GM18517 (cell line): ENCODE data around the gene CRELD2.

Source experiments
- ATAC-seq: cut with Tn5 transposase; IDR thresholded peaks from one replicate; pipeline ENCODE4 v1.9.1; 2021; ENCODE audit warnings: mild to moderate bottlenecking, moderate library complexity; ENCODE audit not compliant: unreplicated experiment

Gene CRELD2

DNA sequence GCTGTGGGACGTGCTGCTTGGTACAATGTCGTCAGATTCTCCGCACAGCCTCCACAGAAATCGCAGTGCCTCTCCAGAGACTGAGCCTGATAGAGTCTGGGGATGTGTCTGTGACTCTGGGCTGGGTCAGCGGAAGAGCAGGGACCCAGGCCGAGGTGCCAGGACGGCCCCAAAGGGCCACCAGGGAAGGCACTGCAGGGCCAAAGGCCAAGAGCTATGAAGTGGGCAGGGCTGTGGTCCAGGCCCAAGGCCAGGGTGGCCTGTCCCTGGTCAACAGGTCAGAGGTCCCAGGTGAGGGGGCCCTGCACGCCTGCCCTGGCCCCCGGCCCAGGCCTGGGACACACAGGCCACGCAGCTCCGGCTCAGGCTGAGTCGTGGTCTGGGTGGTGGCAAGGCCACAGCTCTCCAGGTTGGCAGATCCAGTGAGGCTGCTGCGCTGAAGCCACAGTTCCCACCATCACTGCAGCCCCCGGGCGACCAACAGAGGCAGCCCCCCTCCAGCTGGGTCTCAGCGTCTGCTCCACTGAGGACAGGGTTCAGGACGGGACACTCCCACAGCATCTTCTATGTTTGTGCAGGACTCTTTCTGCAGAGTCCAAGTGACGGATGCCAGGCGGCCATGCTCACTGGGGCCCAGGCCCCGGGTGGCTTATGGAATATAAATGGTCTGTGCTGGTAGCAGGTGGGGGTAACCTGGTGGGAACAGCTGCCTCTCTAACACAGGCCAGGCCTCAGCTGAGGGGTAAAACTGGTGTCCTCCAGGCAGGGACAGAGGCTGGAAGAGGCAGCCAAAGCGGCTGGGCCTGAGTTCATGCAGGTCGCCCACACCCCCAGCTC is 37.4 kb downstream of the CRELD2 start:
- ATAC-seq = no peak

DNA sequence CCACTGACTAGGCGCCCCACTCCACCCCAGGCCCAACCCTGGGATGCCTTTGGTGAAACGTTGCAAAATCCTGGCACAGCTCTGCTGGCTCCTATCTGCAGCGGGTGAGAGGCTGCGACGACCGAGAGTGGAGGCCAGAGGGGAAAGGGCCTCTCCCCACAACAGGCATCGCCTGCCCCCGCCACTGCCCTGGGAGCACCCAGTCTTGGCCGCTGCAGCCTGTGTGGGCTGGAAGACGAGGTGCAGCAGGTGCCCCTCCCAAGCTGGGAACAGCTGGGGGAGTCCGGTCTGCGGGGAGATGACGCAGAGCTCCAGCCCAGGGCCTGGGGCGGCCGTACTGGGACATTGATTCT is 38.0 kb downstream of the CRELD2 start:
- no peak for ATAC-seq

DNA sequence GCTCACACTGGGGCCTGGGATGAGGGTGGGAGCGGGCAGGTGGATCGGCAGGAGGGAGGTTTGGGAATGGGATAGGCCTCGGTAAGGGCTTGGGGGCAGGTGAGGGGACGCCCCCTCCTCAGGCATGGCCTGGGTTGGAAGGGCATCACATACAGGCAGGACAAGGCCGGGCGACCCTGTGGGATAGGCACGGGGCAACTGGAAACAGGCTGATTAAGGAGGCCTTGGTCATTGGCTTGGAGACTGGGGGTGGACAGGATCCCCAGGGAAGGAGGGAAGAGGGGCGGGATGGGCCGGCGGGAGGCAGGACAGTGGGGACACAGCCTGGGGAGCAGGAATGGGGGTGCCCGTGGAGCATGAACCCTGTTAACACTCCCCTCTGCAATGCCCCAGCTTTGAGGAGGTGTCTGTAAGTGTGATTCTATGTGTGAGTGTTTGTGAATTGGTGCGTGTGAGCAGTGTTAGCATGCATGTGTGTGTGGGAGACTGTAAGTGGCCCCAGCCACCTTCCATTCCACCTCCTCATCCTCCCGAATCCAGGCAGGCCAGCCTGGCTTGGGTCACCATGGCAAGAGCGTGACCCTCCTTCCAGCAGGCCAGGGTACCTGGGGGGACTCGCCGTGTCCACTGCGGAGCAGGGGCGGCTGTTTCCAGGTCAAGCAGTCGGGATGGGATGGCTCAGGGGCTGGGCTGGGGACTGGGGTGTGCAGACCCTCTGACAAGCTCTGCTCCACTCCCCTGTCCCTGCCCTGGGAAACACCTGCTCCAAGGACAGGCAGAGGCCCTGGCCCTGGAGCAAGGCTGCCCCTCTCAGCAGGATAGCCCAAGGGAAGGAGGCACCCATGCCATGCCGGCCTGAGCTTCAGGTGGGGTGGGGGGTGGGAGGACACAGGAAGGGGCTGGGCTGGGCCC is 38.7 kb downstream of the CRELD2 start:
- no peak for ATAC-seq

DNA sequence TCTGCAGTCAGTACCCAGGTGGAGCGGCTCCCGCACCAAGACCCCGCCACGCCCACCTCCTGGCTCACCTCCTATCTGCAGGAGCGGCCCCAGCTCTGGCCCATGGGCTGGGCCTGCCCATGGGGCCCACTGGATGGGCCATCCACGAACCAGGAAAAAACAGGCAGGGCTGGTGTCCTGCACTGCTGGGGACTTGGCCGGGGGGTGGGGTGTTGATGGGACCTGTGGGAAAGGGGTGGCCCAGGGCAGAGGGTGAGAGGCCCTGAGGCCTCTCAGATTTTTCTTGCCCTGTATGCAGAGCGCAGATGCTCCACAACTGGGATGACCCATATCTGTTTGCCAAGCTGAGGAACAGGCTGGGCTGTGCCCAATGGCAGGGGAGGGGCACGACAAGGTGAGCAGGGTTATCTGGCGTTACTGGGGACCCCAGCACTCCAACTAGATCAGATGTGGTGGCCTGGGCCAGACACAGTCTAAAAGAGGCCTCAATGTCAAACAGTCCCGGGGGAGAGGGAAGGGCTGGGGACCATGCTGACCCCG is 39.5 kb downstream of the CRELD2 start:
- no peak for ATAC-seq

DNA sequence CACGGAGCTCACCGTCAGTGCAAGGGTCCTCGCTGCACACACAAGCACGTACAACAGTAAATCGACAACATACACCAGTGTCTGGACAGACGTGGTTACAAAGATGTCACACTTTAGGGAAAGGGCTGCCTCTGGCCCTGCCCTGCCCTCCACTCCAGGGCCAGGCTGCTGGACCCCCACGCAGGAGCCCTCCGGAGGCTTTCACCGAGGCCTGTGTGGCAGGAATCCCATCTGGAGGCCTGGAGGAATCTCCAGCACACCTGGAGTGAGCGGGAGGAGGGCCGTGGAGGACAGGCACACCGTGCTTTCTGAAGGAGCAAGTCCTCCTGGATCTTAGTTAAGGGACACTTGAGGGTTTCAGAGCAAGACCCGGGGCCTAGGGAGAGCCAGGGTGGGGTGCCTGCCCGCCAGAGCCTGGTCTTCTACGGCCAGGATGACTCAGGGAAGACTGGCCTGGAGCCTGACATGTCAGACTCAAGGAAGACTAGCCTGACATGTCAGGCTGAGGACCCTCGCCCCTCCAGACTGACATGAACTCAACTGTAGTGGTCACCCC is 40.0 kb downstream of the CRELD2 start:
- ATAC-seq = no peak

DNA sequence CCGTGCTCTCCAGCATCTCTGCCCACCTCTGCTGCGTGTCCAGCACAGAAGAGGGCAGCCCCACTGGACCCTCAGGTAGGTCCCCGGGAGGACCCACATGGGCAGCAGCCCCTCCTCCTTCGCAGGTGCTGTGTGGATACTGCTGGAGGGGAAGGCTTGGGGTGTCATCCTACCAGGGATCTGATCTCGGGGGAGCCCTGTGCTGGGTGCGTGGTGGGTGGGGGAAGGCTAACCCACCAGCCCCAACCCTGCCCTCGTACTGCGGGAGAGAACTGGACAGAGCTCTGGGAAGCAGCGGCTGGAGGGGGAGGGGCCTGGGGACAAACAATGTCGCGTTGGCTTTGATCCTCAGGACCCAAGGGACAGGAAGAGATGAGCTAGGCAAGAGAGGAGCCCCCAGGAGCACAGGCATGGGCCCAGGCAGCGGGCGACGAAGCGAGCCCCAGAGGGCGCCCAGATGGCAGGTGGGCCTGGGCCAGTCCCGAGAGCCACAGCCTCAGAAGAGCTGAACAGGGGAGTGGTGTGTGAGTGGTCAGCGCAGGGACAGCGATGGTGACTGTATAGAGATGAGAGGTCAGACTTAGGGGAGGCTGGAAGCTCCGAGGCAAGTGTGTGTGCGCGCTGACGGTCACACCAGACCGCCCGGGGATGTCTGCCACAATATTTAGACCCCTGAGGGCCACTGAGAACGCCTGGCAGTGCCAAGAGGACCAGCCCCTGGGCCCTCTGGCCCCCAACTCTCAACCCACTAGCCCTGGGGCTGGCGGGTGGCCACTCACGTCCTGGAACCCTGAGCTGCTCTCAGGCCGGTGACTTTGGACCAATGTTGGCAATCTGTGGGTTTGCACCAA is 40.7 kb downstream of the CRELD2 start:
- no peak for ATAC-seq

DNA sequence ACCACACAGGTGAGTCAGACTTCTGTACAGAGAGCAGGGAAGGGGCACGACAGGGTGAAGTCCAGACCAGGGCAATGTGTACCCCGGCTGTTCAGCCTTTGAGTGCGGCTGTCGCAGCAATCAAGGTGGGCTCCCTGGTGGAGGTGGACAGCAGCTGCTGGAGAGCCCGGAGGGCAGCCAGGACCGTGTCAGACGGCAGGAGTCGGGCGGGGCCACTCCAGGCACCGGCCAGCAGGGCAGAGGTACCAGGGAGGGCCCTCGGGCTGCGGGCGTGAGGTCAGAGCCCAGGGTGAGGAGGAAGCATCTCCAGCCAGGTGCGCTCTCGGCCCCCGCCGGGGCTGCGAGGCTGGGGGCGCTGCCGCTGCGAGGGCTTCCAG is 41.3 kb downstream of the CRELD2 start:
- ATAC-seq = peak; percentile 11

DNA sequence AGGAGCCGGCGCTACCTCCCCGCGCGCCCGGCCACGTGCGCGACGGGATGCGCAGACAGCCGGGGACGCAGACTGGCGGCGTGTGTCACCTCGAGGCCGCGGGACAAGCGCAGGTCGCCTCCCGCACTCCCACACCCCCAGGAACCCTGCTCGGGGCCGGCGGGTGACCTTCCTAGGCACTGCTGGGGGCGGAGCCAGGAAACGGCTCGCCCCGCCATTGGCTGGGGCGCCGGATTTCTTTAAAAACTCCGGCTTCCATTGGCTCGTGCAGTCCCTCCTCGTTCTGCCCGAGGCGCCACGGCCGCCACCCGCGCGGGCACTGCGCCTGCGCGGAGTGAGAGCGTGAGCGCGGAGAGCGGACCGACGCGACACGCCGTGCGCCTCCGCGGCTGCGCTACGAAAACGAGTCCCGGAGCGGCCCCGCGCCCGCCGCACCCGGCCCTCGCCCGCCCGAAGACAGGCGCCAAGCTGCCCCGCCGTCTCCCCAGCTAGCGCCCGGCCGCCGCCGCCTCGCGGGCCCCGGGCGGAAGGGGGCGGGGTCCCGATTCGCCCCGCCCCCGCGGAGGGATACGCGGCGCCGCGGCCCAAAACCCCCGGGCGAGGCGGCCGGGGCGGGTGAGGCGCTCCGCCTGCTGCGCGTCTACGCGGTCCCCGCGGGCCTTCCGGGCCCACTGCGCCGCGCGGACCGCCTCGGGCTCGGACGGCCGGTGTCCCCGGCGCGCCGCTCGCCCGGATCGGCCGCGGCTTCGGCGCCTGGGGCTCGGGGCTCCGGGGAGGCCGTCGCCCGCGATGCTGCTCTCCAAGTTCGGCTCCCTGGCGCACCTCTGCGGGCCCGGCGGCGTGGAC is 41.9 kb downstream of the CRELD2 start, which contains the start of gene PIM3:
TSS of gene PIM3 (plus strand) at position 614 of the 846 bp plus-strand sequence. CDS start at position 790, 176 bp downstream.
- ATAC-seq = peak; percentile 54

DNA sequence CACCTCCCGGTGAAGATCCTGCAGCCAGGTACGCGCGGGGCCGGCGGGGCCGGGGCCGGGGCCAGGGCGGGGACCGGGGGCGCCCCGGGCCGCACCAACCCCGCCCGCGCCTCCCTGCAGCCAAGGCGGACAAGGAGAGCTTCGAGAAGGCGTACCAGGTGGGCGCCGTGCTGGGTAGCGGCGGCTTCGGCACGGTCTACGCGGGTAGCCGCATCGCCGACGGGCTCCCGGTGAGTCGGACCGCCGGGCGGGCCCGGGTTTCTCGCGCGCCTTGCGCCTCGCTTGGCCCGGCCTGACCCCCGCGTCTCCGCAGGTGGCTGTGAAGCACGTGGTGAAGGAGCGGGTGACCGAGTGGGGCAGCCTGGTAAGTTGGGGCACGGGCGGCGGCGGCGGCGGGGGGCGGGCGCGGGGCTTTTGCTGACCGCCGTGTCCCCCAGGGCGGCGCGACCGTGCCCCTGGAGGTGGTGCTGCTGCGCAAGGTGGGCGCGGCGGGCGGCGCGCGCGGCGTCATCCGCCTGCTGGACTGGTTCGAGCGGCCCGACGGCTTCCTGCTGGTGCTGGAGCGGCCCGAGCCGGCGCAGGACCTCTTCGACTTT is 42.7 kb downstream of the CRELD2 start:
- no peak for ATAC-seq

DNA sequence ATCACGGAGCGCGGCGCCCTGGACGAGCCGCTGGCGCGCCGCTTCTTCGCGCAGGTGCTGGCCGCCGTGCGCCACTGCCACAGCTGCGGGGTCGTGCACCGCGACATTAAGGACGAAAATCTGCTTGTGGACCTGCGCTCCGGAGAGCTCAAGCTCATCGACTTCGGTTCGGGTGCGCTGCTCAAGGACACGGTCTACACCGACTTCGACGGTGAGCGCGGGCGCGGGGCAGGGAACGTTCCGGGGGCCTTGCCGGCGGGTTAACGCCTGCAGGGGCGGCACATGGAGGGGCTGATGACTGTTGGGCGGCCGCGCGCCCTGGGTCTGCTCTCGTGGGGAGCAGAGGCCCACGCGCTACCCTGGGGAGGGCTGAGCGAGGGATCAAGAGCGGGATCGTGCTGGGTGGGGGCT is 43.2 kb downstream of the CRELD2 start:
- no peak for ATAC-seq

DNA sequence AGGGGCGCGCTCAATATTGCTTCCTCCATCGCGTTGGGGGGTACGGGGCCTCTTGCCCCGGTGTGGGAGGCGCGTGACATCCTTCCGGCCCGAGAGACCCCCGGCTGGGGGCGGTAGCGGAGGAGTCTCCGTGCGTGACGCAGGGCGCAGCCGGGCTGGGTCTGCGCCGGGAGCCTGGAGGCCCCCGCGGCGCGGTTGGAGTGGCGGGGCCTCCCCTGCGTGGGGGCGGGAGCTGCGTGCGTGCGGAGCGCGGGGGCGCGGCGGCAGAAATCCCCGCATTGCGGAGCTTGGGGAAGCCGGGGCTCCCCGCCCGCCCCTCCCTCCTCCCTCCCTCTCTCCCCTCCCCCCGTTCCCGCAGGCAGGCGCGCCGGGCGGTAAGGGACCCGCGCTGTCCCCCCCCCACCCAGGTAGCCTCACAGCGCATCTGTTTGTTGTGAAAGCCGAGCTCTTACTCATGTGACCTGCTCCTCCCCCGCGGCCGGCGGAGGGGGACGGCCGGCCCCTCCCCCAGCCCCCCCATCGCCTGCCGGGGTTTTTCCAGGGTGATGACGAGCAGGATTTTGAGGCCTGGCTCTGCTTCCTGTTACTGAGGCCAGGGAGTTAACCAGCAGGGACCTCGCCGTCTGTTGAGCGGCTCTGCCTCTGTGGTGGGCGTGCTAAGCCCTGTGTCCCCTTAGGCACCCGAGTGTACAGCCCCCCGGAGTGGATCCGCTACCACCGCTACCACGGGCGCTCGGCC is 43.7 kb downstream of the CRELD2 start:
- ATAC-seq = no peak

DNA sequence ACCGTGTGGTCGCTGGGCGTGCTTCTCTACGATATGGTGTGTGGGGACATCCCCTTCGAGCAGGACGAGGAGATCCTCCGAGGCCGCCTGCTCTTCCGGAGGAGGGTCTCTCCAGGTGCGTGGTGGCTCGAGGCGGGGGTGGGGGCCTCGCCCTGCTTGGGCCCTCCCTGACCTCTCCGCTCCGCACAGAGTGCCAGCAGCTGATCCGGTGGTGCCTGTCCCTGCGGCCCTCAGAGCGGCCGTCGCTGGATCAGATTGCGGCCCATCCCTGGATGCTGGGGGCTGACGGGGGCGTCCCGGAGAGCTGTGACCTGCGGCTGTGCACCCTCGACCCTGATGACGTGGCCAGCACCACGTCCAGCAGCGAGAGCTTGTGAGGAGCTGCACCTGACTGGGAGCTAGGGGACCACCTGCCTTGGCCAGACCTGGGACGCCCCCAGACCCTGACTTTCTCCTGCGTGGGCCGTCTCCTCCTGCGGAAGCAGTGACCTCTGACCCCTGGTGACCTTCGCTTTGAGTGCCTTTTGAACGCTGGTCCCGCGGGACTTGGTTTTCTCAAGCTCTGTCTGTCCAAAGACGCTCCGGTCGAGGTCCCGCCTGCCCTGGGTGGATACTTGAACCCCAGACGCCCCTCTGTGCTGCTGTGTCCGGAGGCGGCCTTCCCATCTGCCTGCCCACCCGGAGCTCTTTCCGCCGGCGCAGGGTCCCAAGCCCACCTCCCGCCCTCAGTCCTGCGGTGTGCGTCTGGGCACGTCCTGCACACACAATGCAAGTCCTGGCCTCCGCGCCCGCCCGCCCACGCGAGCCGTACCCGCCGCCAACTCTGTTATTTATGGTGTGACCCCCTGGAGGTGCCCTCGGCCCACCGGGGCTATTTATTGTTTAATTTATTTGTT is 44.6 kb downstream of the CRELD2 start:
- ATAC-seq = no peak

DNA sequence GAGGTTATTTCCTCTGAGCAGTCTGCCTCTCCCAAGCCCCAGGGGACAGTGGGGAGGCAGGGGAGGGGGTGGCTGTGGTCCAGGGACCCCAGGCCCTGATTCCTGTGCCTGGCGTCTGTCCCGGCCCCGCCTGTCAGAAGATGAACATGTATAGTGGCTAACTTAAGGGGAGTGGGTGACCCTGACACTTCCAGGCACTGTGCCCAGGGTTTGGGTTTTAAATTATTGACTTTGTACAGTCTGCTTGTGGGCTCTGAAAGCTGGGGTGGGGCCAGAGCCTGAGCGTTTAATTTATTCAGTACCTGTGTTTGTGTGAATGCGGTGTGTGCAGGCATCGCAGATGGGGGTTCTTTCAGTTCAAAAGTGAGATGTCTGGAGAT is 45.2 kb downstream of the CRELD2 start:
- ATAC-seq = no peak

DNA sequence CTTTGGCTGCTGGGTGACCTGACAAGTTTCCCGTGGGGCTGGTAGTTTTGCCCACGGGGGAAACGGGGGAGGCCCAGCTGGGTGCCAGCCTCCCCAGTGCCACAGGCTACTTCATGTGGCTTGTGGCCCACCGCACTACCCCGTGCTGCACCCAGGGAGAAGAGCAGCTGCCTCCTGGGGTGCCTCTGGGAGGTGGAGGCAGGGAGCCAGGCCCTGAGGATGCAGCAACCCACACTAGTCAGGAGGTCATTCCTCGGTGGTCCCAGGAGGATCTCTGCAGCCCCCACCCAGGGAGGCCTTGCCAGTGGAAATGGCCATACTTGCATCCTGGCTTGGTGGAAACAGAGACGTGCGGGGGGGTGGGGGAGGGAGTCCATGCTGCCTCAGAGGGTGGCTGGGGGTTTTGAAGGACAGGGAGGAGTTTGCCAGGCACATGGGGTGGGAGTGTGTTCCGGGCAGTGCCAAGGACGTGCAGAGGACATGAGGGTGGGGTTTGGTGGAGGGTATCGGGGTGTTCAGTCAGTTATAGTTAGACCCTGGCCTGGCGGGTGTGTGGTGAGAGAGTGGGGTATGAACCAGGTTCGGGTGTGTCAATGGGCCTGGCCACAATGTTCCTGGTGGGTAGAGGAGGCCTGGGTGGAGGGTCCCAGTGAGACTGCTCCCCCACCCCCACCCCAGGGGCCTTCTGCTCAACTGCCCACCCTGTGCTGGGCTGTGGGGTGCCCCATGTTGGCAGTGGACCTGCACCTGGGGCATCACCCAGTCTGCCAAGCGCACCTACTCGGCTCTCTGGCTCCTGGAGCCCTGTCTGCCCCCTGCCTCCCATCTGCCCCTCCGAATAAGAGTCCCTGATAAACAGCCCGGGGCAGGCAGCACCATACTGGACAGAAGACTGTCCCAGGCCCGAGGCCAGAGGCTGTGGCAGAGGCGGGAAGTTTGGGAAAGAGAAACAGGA is 46.0 kb downstream of the CRELD2 start:
- ATAC-seq = no peak

DNA sequence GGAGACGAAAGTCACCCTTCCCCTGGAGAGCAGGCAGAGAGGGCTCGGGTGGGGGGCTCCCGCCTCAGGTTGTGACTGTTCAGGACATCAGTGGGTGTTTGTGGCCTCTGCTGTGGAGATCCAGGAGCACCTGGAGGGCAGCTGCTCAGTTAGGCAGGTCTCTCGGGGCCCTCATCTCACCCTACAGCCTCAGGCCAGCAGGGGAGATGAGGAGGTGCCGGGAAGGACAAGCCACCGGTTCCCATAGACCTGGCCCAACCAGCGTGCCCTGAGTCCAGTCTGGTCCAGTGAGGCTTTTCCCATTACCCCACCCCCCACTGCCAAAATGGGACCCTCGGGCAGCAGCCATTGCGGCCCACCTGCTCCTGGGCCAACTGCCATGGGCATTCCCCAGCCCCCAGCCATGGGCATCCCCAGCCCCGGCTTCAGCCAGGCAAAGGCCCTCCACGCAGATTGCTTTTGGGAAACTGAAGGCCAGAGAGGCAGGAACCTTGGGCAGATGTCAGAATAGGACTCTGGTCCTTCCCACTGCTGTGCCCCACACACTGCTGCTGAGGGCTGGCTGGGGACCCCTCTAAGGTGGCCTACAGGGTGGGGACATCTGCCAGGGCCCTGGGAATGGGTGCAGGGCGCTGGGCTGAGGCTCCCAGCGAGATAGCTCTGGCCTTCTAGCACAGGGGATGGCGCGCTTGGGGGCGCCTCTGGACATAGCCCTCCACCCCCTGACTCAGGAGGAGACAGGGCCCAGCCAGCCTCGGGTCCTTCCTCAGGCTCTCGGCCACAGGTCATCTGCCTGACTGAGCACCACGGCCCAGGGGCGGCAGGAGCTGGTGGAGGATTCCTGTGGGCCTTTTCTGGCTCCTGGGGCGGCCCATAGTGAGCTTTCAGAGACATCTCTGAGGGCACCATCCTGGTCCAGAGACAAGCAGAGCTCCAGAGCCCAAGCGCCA is 46.9 kb downstream of the CRELD2 start:
- no peak for ATAC-seq
